ENCODE measurements around the gene NCDN.

Gene NCDN

GRCh38 chr1:35555212-35555584 is 2.4 kb upstream of the NCDN start:
- DNase-seq = no peak

DNA sequence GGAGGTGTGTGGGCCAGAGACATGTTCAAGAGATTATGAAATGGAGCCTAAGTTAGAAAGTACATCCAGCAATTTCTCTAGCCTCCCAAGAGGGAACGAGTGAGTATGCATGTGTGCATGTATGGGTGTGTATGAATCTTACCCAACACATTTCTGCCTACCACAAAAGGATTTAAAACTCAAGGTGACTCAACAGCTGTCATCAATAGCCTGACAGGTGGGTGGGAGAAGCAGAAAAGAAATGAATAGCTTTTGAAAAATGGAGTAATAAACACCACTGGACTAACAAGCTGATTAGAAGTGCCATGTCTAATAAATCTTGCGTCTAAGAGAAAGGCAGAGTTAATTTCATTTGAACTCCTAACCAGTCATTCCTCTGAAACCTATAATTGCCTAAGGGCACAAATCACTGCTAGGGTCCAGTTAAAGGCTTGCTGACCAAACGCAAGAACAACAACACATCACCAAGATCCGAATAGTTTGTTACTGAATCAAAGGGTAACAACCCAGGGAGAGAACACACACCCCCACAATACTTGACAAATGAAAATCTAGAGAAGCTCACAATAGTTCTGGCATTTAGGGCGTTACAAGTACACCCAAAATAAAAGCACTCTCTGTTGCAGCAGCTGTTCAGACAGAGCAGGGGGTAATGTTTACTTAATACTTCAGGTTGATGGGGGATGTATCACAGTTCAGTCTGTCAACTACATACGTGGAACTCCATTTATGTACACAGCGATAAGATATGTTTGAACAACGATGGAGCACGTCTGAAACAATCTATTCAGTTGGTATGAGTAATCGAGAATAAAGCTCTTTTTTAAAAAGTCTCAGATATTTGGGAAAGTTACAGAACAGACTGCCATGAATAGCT is 1.8 kb upstream of the NCDN start:
- no peak for DNase-seq

- no peak for DNase-seq
Measured at GRCh38 chr1:35556484-35557117, 998 bp upstream of the NCDN start.

DNA sequence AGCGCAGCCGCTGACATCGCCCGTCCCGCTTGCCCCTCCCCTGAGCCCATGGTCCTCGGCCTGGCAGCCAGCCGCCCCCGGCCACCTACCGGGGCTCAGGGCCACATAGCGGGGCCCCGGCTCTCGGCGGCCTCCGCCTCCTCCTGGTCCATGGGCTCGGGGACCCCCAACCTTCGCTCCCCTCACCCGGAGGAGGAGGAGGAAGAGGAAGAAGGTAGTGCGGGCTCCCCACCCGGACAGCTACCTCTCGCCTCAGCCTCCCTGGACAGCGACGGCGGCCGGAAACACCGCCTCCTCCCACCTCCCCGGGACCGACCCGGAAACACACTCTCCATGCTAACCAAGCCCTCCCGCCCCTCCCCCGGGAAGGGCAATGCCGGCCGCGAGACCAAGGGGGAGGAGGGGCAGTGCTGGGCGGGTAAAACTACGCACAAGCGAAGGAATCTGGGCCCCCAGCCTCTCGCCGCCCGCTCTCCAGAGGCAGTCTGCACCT is 435 bp upstream of the NCDN start, which contains the start of gene KIAA0319L:
Gene KIAA0319L, minus strand, starts transcription at position 286 of the 493 bp plus-strand sequence. CDS start 2,912 bp downstream, outside the sequence.
- peak; percentile 77 to 85 for DNase-seq

GRCh38 chr1:35558374-35559316 is 1.0 kb downstream of the NCDN start:
- DNase-seq = no peak

GRCh38 chr1:35559317-35559944 is 1.8 kb downstream of the NCDN start:
- DNase-seq = no peak

GRCh38 chr1:35560256-35561225 is 2.9 kb downstream of the NCDN start:
- DNase-seq = no peak

- no peak for DNase-seq
Measured at GRCh38 chr1:35561297-35561971, 3.8 kb downstream of the NCDN start.

- no peak for DNase-seq
Measured at GRCh38 chr1:35561972-35562680, 4.5 kb downstream of the NCDN start.

- no peak for DNase-seq
Measured at GRCh38 chr1:35563166-35563565, 5.6 kb downstream of the NCDN start.

DNA sequence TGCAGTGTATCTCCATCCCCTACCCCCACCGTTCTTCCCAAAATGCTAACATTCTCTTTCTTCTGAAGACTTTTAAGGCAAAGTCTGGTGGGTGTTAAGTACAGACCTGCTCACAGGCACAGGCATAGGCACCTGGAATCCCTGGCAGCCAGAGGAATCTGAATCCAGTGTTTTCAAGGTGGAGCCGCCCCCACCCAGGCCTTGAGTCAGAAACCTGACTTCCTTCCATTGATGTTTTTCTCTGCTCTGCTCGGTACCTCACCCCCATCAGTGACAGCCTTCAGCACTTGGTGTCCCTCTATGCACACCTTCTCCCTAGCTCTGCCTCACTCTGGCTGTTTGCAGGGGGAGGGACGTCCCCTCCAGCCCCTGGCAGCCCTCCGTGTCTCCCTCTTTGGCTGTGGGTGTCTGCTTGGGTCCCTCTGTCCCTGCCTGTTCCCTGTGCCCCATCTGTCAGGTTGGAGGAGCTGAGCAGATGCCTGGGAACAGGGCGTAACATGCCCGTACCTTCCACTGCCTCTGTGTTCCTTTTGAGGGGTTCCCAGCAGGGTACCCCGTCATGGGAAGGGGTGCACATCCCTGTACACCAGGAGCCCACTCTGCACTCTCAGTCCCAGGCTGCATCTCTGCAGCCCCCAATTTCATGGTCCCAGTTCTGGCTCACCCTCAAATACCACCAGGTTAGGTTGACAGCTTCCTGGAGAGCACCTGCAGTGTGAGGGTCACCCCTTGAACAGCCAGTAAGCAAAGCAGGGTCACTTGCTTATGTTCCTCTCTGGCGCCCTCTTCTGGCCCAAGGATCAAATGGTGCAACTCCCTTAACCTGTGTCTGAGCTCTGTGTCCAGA is 6.7 kb downstream of the NCDN start:
- peak; percentile 62 to 77 for DNase-seq

GRCh38 chr1:35564884-35565741 is 7.5 kb downstream of the NCDN start:
- no peak for DNase-seq

GRCh38 chr1:35565742-35566133 is 8.1 kb downstream of the NCDN start:
- no peak for DNase-seq

DNA sequence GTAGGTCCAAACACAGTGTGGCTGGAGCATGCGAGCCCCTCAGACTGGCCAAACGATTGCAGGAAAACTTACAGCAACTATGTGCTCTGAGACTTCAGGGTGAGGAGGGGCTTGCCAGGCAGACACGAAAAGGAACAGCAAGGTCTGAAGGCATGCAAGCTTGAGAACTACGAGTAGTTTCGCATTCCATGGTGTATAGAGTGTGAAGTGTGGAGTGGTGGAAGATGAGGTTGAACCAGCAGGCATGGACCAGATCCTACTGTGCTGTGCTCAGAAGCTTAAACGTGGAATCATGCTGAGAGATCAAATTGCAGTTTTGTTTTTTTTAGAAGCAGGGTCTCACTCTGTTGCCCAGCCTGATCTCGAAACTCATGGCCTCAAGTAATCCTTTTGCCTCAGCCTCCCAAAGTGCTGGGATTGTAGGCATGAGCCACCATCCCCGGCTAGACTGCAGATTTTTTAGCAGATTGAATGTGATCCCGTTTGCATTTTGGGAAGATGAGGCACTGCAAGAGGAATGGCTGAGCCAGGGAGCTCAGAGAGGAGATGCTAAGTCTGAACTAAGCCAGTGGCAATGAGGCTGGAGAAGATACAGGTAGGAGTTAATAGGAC is 10.5 kb downstream of the NCDN start:
- DNase-seq = no peak

DNA sequence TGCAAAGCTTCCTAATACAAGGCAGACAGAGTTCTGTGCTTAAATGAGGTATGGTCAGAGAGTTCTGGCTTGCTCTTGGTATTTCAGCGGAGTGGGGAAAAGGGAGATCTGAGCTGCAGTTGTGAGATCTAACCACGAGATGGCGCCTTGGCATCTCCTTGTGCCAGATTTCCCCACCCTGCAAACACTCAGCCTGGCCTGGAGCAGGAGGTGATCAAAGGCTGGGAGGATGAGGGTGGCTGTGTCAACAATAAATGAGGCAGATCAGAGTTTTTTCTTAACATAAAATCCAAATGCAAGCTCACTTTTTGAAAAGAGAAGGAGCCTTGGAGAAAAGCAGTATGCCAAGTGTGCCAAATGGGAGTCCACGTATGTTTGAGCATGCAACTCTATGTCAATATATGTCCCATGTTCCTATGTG is 11.4 kb downstream of the NCDN start:
- peak; percentile 62 to 66 for DNase-seq

DNA sequence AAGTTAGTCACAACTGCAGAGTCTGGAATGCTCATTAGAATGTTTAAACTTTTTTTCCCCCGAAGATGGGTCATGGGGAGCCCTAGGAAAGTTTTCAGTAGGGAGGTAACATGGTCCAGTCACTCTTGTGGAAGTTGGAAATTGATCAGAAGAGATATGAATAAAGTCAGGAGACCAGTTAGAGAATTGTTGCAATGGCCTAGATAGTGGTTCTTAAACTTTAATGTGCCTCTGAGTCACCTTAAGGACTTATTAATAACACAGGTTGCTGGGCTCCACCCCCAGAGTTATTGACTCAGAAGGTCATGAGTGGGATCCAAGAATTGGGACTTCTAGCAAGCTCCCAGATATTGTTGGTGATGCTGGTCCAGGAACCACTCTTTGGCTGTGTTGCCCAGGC is 12.3 kb downstream of the NCDN start:
- no peak for DNase-seq

DNA sequence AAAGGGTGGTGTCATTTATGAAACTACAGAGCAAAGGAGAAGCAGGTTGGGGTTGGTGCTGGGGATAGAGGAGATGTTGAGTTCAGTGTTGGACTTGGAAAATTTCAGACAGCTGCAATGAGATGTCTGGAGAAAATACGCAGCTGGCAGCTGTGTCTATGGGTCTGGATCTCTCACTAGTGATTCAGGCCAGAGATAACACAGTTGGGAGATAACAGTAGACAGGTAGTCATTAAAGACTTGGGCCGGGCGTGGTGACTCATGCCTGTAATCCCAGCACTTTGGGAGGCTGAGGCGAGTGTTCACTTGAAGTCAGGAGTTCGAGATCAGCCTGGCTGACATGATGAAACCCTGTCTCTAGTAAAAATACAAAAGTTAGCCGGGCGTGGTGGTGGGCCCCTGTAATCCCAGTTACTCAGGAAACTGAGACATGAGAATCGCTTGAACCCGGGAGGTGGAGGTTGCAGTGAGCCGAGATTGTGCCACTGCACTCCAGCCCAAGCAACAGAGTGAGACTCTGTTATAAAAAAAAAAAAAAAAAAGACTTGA is 13.1 kb downstream of the NCDN start:
- no peak for DNase-seq

Measured in AML-193 (cell line).